ENCODE measurements around the gene RTN4RL1.

Gene RTN4RL1

GRCh38 chr17:1933875-1934715 lies 91.0 kb downstream of the RTN4RL1 start:
- H3K4me3 ChIP-seq (ENCODE audit: low read depth, low read length) = no peak overlapping the region
- TF ChIP-seq CTCF (IDR thresholded peaks at IDR 0.05; ENCODE audit: low read depth, low read length, missing control alignments) = no peak
- in situ Hi-C loops (cut with HindIII; ENCODE audit: low sequenced_read_pairs) = no loop called here
- DNase-seq (ENCODE audit: low read depth) = no peak

- TF ChIP-seq CTCF (IDR thresholded peaks at IDR 0.05; ENCODE audit: low read depth, low read length, missing control alignments) = no peak
- no peak overlapping the region for H3K4me3 ChIP-seq (ENCODE audit: low read depth, low read length)
These were observed 93.1 kb downstream of the RTN4RL1 start for GRCh38 chr17:1931844-1932579.

GRCh38 chr17:1930337-1930645 lies 94.8 kb downstream of the RTN4RL1 start:
- no peak overlapping the region for H3K4me3 ChIP-seq (ENCODE audit: low read depth, low read length)
- in situ Hi-C loops (cut with HindIII; ENCODE audit: low sequenced_read_pairs) = no loop called here
- no peak for DNase-seq (ENCODE audit: low read depth)
- TF ChIP-seq CTCF (IDR thresholded peaks at IDR 0.05; ENCODE audit: low read depth, low read length, missing control alignments) = no peak

More at GRCh38 chr17:1931844-1932579, 93.1 kb downstream of the RTN4RL1 start:
- peak; percentile 65 for DNase-seq (ENCODE audit: low read depth)
- in situ Hi-C loops (cut with HindIII; ENCODE audit: low sequenced_read_pairs) = no loop called here

GRCh38 chr17:1928976-1929375 lies 96.2 kb downstream of the RTN4RL1 start:
- no peak for TF ChIP-seq CTCF (IDR thresholded peaks at IDR 0.05; ENCODE audit: low read depth, low read length, missing control alignments)
- in situ Hi-C loops (cut with HindIII; ENCODE audit: low sequenced_read_pairs) = no loop called here
- no peak overlapping the region for H3K4me3 ChIP-seq (ENCODE audit: low read depth, low read length)
- DNase-seq (ENCODE audit: low read depth) = no peak

GRCh38 chr17:1920948-1921351 lies 104.2 kb downstream of the RTN4RL1 start:
- H3K4me3 ChIP-seq (ENCODE audit: low read depth, low read length) = no peak overlapping the region
- in situ Hi-C loops (cut with HindIII; ENCODE audit: low sequenced_read_pairs) = no loop called here
- DNase-seq (ENCODE audit: low read depth) = no peak
- TF ChIP-seq CTCF (IDR thresholded peaks at IDR 0.05; ENCODE audit: low read depth, low read length, missing control alignments) = no peak

- H3K4me3 ChIP-seq (ENCODE audit: low read depth, low read length) = no peak overlapping the region
- TF ChIP-seq CTCF (IDR thresholded peaks at IDR 0.05; ENCODE audit: low read depth, low read length, missing control alignments) = no peak
- in situ Hi-C loops (cut with HindIII; ENCODE audit: low sequenced_read_pairs) = loop anchor here (5.0 kb wide), 1 partner anchor 113 kb away; the partner anchor contains the start of gene DPH1
- no peak for DNase-seq (ENCODE audit: low read depth)
These were observed 105.9 kb downstream of the RTN4RL1 start for GRCh38 chr17:1919201-1919600.

Data from astrocyte of the cerebellum (primary cell).